T-helper 2 cell treated with Interferon-gamma antibody and Interleukin-4, amounts not matched to agents 100 ng/mL and 5 ng/mL, for 36 hours (primary cell): ENCODE results near the gene MYL12A. TPM values are rescaled to one million over a fixed set of nuclear protein-coding genes. Genes with fewer than 3 reads are reported as not detected.

Source experiments
- intact Hi-C: fragments of 100-400 bp; cut with micrococcal nuclease; formaldehyde crosslinking; loops from one replicate; pipeline ENCODE4 v1.15.1; 2023
- total RNA-seq: library from RNA; stranded (reverse); gene quantifications from 2 replicates; pipeline ENCODE4 v1.2.3, GENCODE V29; 2022

Gene MYL12A
- total RNA-seq, 1 donor from 2014 or later: 725 TPM

- intact Hi-C loops: no loop called here
Observed at GRCh38 chr18:3224223-3224622, 23.4 kb upstream of the MYL12A start.

- intact Hi-C loops: no loop called here
Observed at GRCh38 chr18:3225588-3225987, 22.0 kb upstream of the MYL12A start.

GRCh38 chr18:3226048-3226447 lies 21.6 kb upstream of the MYL12A start:
- intact Hi-C loops: no loop called here

- intact Hi-C loops: no loop called here
Observed at GRCh38 chr18:3230401-3231334, 16.9 kb upstream of the MYL12A start.

GRCh38 chr18:3233004-3233403 lies 14.6 kb upstream of the MYL12A start:
- intact Hi-C loops: no loop called here

GRCh38 chr18:3233433-3234168 lies 14.0 kb upstream of the MYL12A start:
- intact Hi-C loops: no loop called here

GRCh38 chr18:3234457-3234856 lies 13.1 kb upstream of the MYL12A start:
- intact Hi-C loops: no loop called here

- intact Hi-C loops: no loop called here
Observed at GRCh38 chr18:3235846-3236245, 11.8 kb upstream of the MYL12A start.

GRCh38 chr18:3236470-3236869 lies 11.1 kb upstream of the MYL12A start:
- intact Hi-C loops: no loop called here

- intact Hi-C loops: no loop called here
Observed at GRCh38 chr18:3238742-3239141, 8.9 kb upstream of the MYL12A start.

GRCh38 chr18:3245185-3245564 lies 2.4 kb upstream of the MYL12A start:
- intact Hi-C loops: loop anchor here (5.0 kb wide), 5 partner anchors 73 to 603 kb away; partner anchors contain the start of genes EMILIN2 and SMCHD1

- intact Hi-C loops: loop anchor here (1.0 to 5.0 kb wide), 15 partner anchors 33 to 675 kb away; partner anchors contain the start of genes EMILIN2, METTL4, NDC80 and SMCHD1
Observed at GRCh38 chr18:3245853-3246634, 1.6 kb upstream of the MYL12A start.

GRCh38 chr18:3246635-3247239 lies 864 bp upstream of the MYL12A start:
- intact Hi-C loops: loop anchor here (1.0 to 5.0 kb wide), 19 partner anchors 15 to 676 kb away; partner anchors contain the start of genes EMILIN2, LPIN2, METTL4 and NDC80

GRCh38 chr18:3248062-3248657 lies 559 bp downstream of the MYL12A start:
- intact Hi-C loops: loop anchor here (2.0 to 5.0 kb wide), 6 partner anchors 76 to 606 kb away; partner anchors contain the start of genes EMILIN2 and SMCHD1

GRCh38 chr18:3248658-3249359 lies 1.2 kb downstream of the MYL12A start:
- intact Hi-C loops: loop anchor here (2.0 to 5.0 kb wide), 6 partner anchors 77 to 607 kb away; partner anchors contain the start of genes EMILIN2 and SMCHD1

GRCh38 chr18:3250237-3251107 lies 2.9 kb downstream of the MYL12A start:
- intact Hi-C loops: no loop called here

GRCh38 chr18:3251249-3251962 lies 3.8 kb downstream of the MYL12A start:
- intact Hi-C loops: no loop called here

GRCh38 chr18:3251963-3252277 lies 4.3 kb downstream of the MYL12A start:
- intact Hi-C loops: no loop called here
